ENCODE data around the gene MRPL37.
"Not testable (repeated sequence)": the region's sequence is repeated elsewhere in the genome, so short reads cannot be mapped to it uniquely, and the experiment has no call there.

Gene MRPL37

DNA sequence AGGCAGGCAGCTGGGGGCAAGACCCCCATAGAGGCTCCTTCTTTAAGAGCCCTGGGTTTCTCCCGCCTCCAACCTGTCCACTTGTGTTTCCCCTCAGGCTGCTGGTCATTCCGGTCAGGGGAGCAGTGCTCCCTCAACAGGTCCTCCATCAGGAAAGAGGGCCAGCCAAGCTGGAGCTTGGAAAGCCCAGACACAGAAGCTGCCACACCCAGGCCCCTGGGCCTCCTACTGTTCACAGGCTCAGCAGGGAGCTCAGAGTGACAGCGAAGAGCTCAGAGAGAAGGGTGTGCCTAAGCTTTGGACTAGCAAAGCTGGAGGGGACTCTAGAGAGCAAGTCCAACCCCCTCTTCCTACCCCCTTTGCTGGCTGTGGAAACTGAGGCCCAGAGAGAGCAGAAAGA lies 36.9 kb upstream of the MRPL37 start:
- Histone ChIP-seq H3K36me3 (no peaks in the 10 kb centered on the region), H3K4me3 (ENCODE audit: low read depth, low read length) (no peak overlapping the region), H3K27me3 (ENCODE audit: insufficient read depth, low read depth, severe bottlenecking) (no peaks in the 10 kb centered on the region), H3K27ac (no peak overlapping the region), H3K9me3 (ENCODE audit: severe bottlenecking) (no peaks in the 10 kb centered on the region)
- no peak for TF ChIP-seq CTCF (IDR thresholded peaks at IDR 0.05; ENCODE audit: low read depth, low read length)
- no peak for DNase-seq

- Histone ChIP-seq H3K9me3 (ENCODE audit: severe bottlenecking) (no peaks in the 10 kb centered on the region), H3K4me3 (ENCODE audit: low read depth, low read length) (no peak overlapping the region), H3K27ac (no peak overlapping the region), H3K36me3 (no peaks in the 10 kb centered on the region), H3K27me3 (ENCODE audit: insufficient read depth, low read depth, severe bottlenecking) (no peaks in the 10 kb centered on the region)
- TF ChIP-seq CTCF (IDR thresholded peaks at IDR 0.05; ENCODE audit: low read depth, low read length): no peak
- DNase-seq: no peak
These were observed 36.4 kb upstream of the MRPL37 start for GRCh38 chr1:54163573-54163972.

DNA sequence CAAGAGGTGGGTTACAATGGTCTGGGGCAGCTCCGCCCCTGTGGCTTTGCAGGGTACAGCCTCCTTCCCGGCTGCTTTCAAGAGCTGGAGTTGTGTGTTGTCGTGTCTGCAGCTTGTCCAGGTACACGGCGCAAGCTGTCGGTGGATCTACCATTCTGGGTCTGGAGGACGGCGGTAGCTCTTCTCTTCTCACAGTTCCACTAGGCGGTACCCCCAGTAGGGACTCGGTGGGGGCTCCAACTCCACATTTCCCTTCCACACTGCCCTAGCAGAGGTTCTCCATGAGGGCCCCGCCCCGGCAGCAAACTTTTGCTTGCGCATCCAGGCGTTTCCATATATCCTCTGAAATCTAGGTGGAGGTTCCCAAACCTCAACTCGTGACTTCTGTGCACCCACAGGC lies 34.8 kb upstream of the MRPL37 start:
- no peaks in the 10 kb centered on the region for H3K9me3 ChIP-seq (ENCODE audit: severe bottlenecking)
- DNase-seq: no peak
- no peak overlapping the region for H3K4me3 ChIP-seq (ENCODE audit: low read depth, low read length)
- no peak overlapping the region for H3K27ac ChIP-seq
- no peak for TF ChIP-seq CTCF (IDR thresholded peaks at IDR 0.05; ENCODE audit: low read depth, low read length)
- no peaks in the 10 kb centered on the region for H3K27me3 ChIP-seq (ENCODE audit: insufficient read depth, low read depth, severe bottlenecking)
- H3K36me3 ChIP-seq: no peaks in the 10 kb centered on the region

GRCh38 chr1:54166357-54166756 lies 33.6 kb upstream of the MRPL37 start:
- H3K27me3 ChIP-seq (ENCODE audit: insufficient read depth, low read depth, severe bottlenecking); H3K36me3 ChIP-seq; DNase-seq; H3K4me3 ChIP-seq (ENCODE audit: low read depth, low read length); H3K27ac ChIP-seq; H3K9me3 ChIP-seq (ENCODE audit: severe bottlenecking): not testable (repeated sequence)

- no peaks in the 10 kb centered on the region for H3K36me3 ChIP-seq
- H3K9me3 ChIP-seq (ENCODE audit: severe bottlenecking): no peaks in the 10 kb centered on the region
- no peak overlapping the region for H3K4me3 ChIP-seq (ENCODE audit: low read depth, low read length)
- DNase-seq: no peak
- no peak overlapping the region for H3K27ac ChIP-seq
- no peaks in the 10 kb centered on the region for H3K27me3 ChIP-seq (ENCODE audit: insufficient read depth, low read depth, severe bottlenecking)
- TF ChIP-seq CTCF (IDR thresholded peaks at IDR 0.05; ENCODE audit: low read depth, low read length): no peak
These were observed 32.4 kb upstream of the MRPL37 start for GRCh38 chr1:54167422-54168139.

GRCh38 chr1:54168206-54168965 lies 31.6 kb upstream of the MRPL37 start:
- TF ChIP-seq CTCF (IDR thresholded peaks at IDR 0.05; ENCODE audit: low read depth, low read length): no peak
- Histone ChIP-seq H3K4me3 (ENCODE audit: low read depth, low read length) (no peak overlapping the region), H3K9me3 (ENCODE audit: severe bottlenecking) (no peaks in the 10 kb centered on the region), H3K36me3 (no peaks in the 10 kb centered on the region), H3K27me3 (ENCODE audit: insufficient read depth, low read depth, severe bottlenecking) (no peaks in the 10 kb centered on the region), H3K27ac (no peak overlapping the region)
- no peak for DNase-seq
